Activated CD8-positive, alpha-beta T cell treated with anti-CD3 and anti-CD28 coated beads for 36 hours (primary cell): Measurements from ENCODE around the gene DRC1. TPM values are rescaled to one million over a fixed set of nuclear protein-coding genes. Genes with fewer than 3 reads are reported as not detected.
A peak's percentile ranks its signal among the peaks of the same experiment; 100 is the strongest.

Experiments
- ATAC-seq: fragments of 200-7000 bp; cut with Tn5 transposase; one replicate; pipeline ENCODE4 v1.10.0; 2021; ENCODE audit warnings: mild to moderate bottlenecking, moderate library complexity
- CTCF ChIA-PET: fragments of 350-600 bp; sonication (Branson Sonifier 250); formaldehyde crosslinking; loops from one replicate; lab custom pipeline; 2021; ENCODE audit warnings: antibody characterized with exemption; lab: Charles Lee
- POLR2A ChIA-PET: fragments of 350-600 bp; sonication (Branson Sonifier 250); formaldehyde crosslinking; loops from one replicate; lab custom pipeline; 2021; ENCODE audit warnings: antibody characterized with exemption; lab: Charles Lee
- DNase-seq: peaks from one replicate; pipeline ENCODE4 v3.0.0-alpha.2; 2020
- H3K27ac Mint-ChIP-seq: one replicate; pipeline ENCODE4 v1.8.0; 2021; ENCODE audit warnings: mild to moderate bottlenecking, mixed read lengths
- H3K27me3 Mint-ChIP-seq: one replicate; pipeline ENCODE4 v1.8.0; 2021; ENCODE audit warnings: mixed read lengths
- H3K36me3 Mint-ChIP-seq: one replicate; pipeline ENCODE4 v1.8.0; 2021; ENCODE audit warnings: low read depth, mixed read lengths
- H3K4me1 Mint-ChIP-seq: one replicate; pipeline ENCODE4 v1.8.0; 2021; ENCODE audit warnings: low read depth, mixed read lengths
- H3K4me3 Mint-ChIP-seq: one replicate; pipeline ENCODE4 v1.8.0; 2021; ENCODE audit warnings: mild to moderate bottlenecking, moderate library complexity, mixed read lengths
- H3K9me3 Mint-ChIP-seq: one replicate; pipeline ENCODE4 v1.8.0; 2021; ENCODE audit warnings: mixed read lengths
- CTCF ChIP-seq: fragments of 200-600 bp; IDR thresholded peaks from one replicate; pipeline ENCODE4 v1.8.0; 2022; ENCODE audit warnings: antibody characterized with exemption, mild to moderate bottlenecking
- intact Hi-C: fragments of 100-400 bp; cut with micrococcal nuclease; formaldehyde crosslinking; loops from one replicate; pipeline ENCODE4 v1.10.0; 2022
- total RNA-seq, 2 experiments: library from RNA; stranded (reverse); gene quantifications; one replicate each; pipeline ENCODE4 v1.2.3, GENCODE V29; 2021

Gene DRC1
- total RNA-seq, 2 experiments from 2014 or later = not detected

GRCh38 chr2:26356771-26357170 is 44.9 kb upstream of the DRC1 start:
- ChIA-PET CTCF (interaction anchor here (0.7 to 1.4 kb wide), 3 partner anchors 77 to 389 kb away, joined by 3 read pairs; no protein-coding TSS in a partner anchor), POLR2A (interaction anchor here (1.0 to 1.8 kb wide), 4 partner anchors 8 to 12 kb away, joined by 3 to 8 read pairs (median 6); partner anchors contain the start of genes ADGRF3 and SELENOI)
- Mint-ChIP-seq H3K27me3 (no peaks in the 10 kb centered on the region), H3K27ac (no peak overlapping the region), H3K4me1 (peaks cover 69% of the 10 kb centered on the region), H3K9me3 (no peaks in the 10 kb centered on the region), H3K36me3 (peaks cover 32% of the 10 kb centered on the region), H3K4me3 (no peak overlapping the region)
- DNase-seq (no peak), ATAC-seq (no peak)
- intact Hi-C loops = no loop called here
- TF ChIP-seq CTCF = no peak

DNA sequence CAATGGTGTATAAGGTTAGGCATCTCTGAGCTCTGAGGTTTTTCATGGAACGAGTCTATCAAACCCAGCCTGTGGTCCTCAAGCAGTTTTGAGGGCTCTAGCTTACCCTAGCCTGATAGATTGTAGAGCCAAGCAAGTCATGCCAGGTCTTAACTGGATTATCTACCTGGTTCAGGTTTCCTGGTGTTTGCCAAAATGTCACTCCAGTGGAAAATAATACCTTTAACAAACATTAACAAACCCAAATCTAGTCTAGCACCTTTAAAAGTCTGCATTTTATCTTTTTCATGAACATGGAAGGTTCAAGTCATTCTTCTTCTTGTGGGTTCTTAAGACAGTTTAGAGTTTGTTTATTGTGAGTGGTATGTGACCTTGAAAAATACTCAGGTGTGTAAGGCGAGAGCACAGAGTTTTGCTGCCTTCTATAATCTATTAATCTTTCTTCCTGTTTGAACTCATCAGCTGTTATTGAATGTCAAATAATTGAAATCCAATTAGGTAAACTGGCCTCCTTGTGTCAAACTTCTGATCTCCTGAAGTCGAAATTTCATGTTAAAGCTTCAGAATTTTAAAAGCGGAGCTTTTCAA is 41.7 kb upstream of the DRC1 start:
- peaks cover 21% of the 10 kb centered on the region for H3K36me3 Mint-ChIP-seq

GRCh38 chr2:26363323-26363722 is 38.4 kb upstream of the DRC1 start:
- no peak for DNase-seq
- ATAC-seq = peak; percentile 51
- H3K4me1 Mint-ChIP-seq = peaks cover 32% of the 10 kb centered on the region
- H3K27ac Mint-ChIP-seq = peak overlapping the region; percentile 21
- no peak for TF ChIP-seq CTCF
- POLR2A ChIA-PET = interaction anchor here (0.7 kb wide), 1 partner anchor 63 kb away, joined by 3 read pairs; no protein-coding TSS in a partner anchor
- CTCF ChIA-PET = interaction anchor here (0.6 kb wide), 1 partner anchor 136 kb away, joined by 3 read pairs; no protein-coding TSS in a partner anchor
- no peaks in the 10 kb centered on the region for H3K9me3 Mint-ChIP-seq
- no peak overlapping the region for H3K4me3 Mint-ChIP-seq
- intact Hi-C loops = no loop called here
- H3K36me3 Mint-ChIP-seq = peaks cover 25% of the 10 kb centered on the region
- H3K27me3 Mint-ChIP-seq = no peaks in the 10 kb centered on the region

More for the DNA sequence above, 41.7 kb upstream of the DRC1 start:
- no peak for ATAC-seq
- H3K27ac Mint-ChIP-seq = no peak overlapping the region
- ChIA-PET POLR2A (no interaction called here), CTCF (no interaction called here)
- no peaks in the 10 kb centered on the region for H3K9me3 Mint-ChIP-seq
- no peak for TF ChIP-seq CTCF
- H3K4me3 Mint-ChIP-seq = no peak overlapping the region
- intact Hi-C loops = no loop called here
- DNase-seq = no peak
- H3K4me1 Mint-ChIP-seq = peaks cover 59% of the 10 kb centered on the region
- no peaks in the 10 kb centered on the region for H3K27me3 Mint-ChIP-seq

- intact Hi-C loops = no loop called here
- H3K4me3 Mint-ChIP-seq = no peak overlapping the region
- no peak overlapping the region for H3K27ac Mint-ChIP-seq
Measured at GRCh38 chr2:26363958-26364357, 37.8 kb upstream of the DRC1 start.

More at GRCh38 chr2:26363958-26364357, 37.8 kb upstream of the DRC1 start:
- ChIA-PET CTCF (interaction anchor here (0.6 kb wide), 1 partner anchor 136 kb away, joined by 3 read pairs; no protein-coding TSS in a partner anchor), POLR2A (no interaction called here)
- no peak for ATAC-seq
- Mint-ChIP-seq H3K4me1 (peaks cover 26% of the 10 kb centered on the region), H3K36me3 (peaks cover 30% of the 10 kb centered on the region), H3K27me3 (no peaks in the 10 kb centered on the region), H3K9me3 (no peaks in the 10 kb centered on the region)
- DNase-seq = no peak
- no peak for TF ChIP-seq CTCF
